Mammary epithelial cell (primary cell): ENCODE measurements around the gene ZNF827.

Source experiments
- CTCF ChIP-seq, 2 donors: IDR thresholded peaks in 1 of 2; conservative IDR thresholded peaks in 1 of 2; 2 replicates each; pipeline ENCODE4 v1.5.1; 2011 to 2012; ENCODE audit warnings: inconsistent platforms in 2 of 2, low read length in 2 of 2, mild to moderate bottlenecking in 2 of 2, control low read depth in 1 of 2, low read depth in 1 of 2; ENCODE audit not compliant: insufficient read depth in 1 of 2; ENCODE audit errors: extremely low read depth in 1 of 2
- EZH2 ChIP-seq: IDR thresholded peaks from 2 replicates; pipeline ENCODE4 v1.6.1; 2012; ENCODE audit warnings: low read length, inconsistent platforms, borderline replicate concordance

GRCh38 chr4:145852256-145852839, 86.3 kb downstream of the ZNF827 start:
- TF ChIP-seq CTCF (conservative IDR thresholded peaks at IDR 0.05 in 1 of 2, IDR thresholded peaks at IDR 0.05 in 1 of 2; ENCODE audit: extremely low read depth in 1 of 2, insufficient read depth in 1 of 2, low read depth in 1 of 2, low read length in 2 of 2) (no peak), EZH2 (no peak)
